Raji (cell line): ENCODE results near the gene PCBP3.

ENCODE experiments used
- POLR2A ChIP-seq: IDR thresholded peaks from 2 replicates; pipeline ENCODE4 v1.6.1; 2011; ENCODE audit warnings: low read depth, low read length, control low read depth; ENCODE audit not compliant: insufficient read depth

The PCBP3 gene

DNA sequence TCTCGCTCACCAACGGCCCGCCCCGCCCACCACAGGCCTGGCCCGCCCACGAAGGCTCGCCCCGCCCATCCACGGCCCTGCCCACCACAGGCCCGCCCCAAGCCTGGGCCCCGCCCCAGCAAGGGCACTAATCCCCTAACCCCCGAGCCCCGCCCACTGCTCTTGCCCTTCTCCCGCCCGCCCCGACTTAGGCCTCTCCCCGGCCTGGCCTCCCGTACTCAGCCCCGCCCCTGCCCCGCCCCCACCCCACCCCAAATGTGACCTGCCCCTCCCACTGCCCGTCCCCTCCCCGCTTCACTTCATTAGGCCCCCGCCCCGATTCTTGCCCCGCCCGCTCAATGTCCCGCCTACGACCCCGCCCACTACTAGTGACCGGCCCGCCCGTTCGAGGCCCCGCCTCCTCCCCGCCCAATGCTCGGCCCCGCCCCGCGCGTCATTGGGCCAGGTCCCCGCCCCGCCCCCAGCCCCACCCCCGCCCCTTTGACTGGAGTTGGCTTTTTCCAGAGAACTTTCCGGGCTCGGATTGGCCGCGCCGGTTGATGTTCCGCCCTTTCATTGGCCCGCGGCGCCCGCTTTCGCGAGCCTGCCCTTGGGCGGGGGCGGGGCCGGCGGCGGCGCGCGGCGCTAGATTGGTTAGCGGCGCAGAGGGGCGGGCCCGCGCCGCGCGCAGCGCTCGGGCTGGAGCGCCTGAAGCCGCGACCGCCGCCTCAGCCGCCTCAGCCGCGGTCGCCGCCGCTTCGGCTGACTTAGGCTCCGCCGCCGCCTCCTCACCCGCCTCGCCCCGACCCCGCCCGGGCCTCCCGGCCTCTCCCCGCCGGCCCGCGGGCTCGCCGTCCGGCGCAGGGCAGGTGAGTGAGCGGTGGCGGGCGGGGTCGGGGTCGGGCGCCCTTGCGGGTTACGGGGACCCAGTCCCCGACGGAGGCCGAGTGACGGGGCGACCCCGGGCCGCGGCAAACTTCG, at the start of gene PCBP3:
Gene PCBP3 (plus strand): TSS at position 705 of the 960 bp plus-strand sequence. CDS start 206,361 bp downstream, outside the sequence.
- TF ChIP-seq POLR2A = no peak

DNA sequence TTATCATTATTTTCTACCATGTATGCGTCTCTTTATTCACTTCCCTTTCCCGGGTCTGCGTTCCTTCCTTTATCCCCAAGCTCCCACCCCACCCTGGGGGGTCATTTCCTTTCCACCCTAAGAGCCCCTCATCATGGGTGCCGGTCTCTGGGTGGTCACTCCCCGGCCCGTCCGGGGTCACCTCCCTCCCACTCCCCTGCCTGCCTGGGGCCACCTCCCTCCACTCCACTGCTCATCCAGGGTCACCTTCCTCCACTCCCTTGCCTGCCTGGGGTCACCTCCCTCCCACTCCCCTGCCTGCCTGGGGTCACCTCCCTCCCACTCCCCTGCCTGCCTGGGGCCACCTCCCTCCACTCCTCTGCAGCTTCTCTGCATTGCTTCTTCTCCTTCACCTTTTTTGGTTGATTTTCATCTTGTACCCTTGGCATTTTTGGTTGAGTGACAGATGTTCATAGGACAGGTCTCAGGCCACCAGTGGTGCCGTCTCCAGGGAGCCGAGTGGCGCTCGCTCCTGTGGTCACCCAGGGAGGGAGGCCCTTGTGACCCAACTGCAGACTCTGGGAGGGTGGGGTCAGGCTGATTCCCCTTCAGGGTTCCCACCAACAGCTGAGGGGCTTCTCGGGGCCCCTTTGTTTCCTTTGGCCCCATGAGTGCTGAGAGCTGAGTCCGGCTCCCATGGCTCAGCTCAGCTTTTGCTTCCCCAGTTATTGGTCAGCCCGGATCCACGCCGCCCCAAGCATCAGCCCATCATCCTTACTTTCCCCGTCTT, 48.6 kb upstream of the PCBP3 start:
- no peak for TF ChIP-seq POLR2A

DNA sequence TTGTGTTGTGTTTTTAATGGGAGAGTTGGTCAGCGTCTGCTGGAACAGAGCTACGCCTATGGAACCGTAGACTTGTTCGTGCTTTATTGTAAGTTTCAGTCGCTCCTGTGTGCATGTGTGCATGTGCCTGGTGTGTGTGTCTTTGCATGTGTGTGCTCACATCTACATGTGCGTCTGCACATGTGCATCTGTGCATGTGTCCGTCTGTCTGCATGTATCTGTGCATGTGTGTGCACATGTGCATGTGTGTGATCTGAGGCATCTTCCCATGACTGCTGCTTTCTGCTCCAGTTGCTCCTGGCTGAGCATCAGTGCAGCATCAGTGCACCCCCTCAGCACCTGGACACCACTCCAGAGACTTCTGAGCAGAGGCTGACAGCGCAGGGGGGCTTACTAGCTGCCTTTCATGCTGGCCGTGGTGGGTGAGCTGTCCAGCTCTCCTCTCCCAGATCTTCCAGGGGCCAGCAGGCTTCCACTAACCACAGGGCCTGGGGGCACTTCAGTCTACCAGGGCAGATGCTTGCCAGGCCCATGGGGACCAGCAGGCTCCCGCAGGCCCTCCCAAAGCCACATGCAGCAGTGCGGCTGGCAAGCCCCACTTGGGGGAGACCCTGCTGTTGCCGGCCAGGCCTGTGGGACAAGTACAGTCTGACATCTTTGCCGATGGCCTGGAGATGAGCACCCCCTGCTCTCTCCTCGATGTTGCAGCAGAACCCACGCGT, 47.8 kb upstream of the PCBP3 start:
- no peak for TF ChIP-seq POLR2A

DNA sequence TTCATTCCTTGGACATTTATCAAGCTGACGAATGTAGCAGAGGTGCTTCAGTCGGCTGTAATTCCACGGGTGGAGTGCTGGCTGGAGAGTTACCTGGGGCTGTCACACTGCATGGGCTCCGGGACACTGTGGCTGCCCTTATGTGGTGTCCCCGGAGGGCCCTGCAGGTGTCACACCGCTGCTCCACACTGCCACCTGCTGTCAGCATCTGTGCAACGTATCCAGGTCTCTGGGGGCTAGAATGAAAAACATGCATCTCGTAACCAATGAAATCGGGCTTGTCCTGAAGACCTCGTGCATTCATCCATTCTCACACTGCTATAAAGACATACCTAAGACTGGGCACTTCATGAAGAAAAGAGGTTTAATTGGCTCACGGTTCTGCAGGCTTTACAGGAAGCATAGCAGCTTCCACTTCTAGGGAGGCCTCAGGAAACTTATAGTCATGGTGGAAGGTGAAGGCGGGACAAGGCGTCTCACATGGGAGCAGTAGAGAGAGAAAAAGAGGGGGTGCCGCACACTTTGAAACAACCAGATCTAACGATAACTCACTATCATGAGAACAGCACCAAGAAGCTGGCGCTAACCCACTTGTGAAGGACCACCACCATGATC, 46.7 kb upstream of the PCBP3 start:
- TF ChIP-seq POLR2A = no peak

DNA sequence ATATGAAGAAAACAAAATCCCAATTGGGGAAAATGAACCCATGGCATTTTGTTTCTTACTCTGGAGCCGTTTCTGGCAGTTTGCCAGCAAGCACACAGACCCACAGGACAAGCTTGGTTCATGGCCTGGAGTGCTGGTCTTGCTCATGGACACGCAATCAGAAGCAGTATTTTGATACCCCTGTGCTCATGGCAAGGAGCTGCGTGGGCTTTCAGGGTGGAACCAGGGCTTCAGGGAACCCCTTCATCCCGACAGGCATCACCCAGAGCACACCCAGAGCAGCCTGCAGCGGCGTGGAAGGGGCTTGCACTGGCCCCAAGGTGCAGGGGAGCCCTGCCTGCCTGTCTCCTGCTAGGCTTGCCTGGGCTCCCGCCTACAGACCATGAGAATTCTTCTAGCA, 45.4 kb upstream of the PCBP3 start:
- no peak for TF ChIP-seq POLR2A

DNA sequence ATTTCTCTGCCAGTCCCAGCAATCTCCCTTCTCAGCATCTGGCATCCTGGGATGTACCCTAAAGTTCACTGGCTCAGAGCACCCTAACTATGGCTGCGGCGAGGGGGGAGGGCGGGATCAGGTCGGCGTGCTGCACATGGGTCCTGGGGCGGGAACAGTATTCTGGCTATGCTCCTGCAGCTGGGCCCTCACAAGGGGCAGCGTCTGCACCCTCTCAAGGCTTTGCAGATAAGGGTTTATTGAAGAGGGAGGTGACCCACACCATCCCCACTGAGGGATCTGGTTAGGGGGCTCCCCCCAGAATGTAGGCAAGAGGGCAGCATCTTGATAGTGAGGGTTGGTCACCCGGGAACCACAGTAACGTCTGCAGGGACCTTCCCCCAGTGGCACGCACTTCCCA, 44.9 kb upstream of the PCBP3 start:
- no peak for TF ChIP-seq POLR2A

DNA sequence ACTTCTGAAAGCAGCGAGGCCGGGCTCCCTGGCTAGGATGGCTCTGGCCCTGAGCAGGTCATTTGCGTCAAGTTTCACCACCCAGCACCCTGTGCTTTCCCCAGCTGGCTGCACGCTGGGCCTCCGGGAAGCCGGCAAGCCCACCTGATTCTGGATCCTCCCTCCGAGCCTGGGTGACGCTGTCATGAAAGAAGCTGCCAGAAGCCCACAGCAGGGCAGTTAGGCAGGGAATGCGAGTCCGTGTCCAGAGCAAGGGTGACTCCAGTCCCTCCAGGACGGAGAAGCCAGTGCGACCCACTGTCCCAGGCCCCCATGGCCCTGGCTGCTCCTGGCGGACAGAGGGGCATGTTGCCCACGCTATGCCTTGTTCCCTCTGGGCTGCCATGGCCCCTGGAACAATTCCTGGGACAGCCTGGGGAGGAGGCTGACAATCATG, 44.4 kb upstream of the PCBP3 start:
- no peak for TF ChIP-seq POLR2A

DNA sequence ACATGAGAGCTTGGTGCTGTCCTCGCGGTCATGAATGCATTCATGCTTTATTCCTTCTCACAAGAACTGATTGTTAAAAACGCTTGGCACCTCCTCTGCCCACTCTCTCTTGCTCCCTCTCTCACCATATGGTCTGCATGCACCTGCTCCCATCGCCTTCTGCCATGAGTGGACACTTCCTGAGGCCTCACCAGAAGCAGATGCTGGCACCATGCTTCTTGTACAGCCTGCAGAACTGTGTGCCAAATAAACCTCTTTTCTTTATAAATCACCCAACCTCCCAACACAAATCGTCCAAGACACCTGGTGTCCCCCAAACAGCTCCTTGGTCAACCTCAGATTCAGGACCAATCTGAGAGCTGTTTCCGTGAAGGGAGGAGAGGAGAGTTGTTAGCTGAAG, 43.3 kb upstream of the PCBP3 start:
- no peak for TF ChIP-seq POLR2A

DNA sequence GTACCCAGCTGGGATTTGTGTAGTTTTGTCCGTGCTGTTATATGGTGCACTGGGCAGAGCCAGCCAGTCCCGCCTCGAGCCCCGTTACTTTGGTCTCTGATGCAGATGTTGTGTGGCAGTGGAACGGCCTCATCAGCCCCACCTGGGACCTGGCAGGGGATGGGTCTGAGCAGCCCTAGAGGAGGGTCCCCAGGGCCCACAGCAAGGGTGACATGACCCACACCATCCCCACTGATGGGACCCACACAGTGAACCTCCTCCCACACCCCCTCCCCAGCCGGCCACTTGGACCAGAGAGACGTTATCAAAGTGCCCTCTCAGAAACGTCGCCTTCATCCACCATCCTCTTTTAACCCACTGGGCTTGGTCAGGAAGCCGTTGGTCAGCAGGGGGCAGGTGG, 42.0 kb upstream of the PCBP3 start:
- TF ChIP-seq POLR2A = no peak

DNA sequence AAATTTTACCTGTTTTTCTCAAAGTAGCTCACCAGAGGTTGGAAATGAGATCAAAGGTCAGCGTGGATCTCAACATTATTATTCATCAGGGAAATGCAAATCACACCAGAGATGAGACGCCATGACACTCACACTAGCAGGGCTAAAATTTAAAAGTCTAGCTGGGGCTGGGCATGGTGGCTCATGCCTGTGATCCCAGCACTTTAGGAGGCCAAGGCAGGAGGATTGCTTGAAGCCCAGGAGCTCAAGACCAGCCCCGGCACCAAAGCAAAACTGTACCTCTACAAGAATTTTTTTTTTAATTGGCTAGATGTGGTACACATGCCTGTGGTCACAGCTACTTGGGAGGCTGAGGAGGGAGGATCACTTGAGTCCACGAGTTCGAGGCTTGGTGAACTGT, 41.4 kb upstream of the PCBP3 start:
- TF ChIP-seq POLR2A = no peak

DNA sequence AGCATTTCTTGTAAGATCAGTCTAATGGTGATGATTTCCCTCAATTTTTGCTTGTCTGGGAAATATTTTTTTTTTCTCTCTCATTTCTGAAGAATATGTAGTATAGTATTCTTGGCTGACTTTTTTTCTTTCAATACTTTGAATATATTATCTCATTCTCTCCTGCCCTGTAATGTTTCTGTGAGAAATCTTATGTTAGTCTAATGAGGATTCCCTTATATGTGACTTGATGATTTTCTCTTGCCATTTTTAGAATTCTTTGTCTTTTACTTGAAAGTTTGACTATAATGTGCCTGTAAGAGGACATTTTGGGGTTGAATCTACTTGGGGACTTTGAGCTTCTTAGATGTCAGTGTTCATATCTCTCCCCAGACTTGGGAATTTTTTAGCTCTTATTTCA, 40.0 kb upstream of the PCBP3 start:
- TF ChIP-seq POLR2A = no peak

DNA sequence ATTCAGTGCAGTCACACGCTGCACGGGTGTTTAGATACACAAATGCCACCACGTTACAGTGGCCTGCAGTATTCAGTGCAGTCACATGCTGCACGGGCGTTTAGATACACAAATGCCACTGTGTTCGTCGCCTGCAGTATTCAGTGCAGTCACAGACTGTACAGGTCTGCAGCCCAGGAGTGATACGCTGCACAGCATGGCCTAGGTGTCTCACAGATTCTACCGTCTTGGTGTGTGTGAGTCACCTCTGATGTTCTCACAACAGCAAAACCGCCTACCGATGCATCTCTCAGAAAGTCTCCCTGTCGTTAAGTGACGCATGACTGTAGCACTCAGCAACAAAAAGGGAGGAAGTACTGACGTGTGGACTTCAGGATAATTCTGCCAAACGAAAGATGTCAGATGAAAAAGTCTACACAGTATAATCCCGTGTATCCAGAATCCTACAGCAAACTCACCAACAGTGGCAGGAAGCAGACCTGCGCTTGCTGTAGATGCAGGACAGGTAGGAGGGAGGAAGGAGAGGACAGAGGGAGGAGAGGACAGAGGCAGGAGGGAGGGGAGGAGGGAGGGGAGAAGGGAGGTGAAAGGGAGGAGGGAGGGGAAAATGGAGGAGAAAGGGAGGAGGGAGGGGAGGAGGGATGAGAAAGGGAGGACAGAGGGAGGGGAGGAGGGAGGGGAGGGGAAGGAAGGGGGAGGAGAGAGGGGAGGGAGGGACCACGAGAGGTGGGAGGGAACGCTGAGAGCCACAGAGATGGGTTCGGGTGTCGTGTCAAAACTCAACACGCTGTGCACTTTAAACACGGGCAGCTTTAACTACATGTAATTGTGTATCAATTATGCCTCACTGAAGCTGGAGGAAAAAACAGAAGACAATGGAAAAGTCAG, 36.3 kb upstream of the PCBP3 start:
- no peak for TF ChIP-seq POLR2A

DNA sequence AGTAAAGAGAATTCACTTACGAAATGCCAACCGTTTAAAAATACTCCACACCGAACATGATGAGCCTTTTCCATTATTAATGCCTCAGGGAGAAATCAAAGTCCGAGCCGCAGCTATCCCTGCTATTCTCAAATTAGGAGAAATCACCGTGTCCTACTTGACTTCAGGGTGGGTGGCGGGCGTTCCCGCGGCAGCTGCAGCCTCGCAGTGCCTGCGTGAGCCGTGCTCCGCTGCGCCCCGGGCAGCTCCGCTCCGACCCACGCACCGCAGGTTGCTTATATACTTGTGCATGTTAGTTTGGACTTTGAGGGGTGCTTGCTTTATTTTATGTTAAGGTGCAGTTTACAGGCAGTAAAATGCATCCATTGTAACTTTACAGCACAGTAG, 35.6 kb upstream of the PCBP3 start:
- no peak for TF ChIP-seq POLR2A

DNA sequence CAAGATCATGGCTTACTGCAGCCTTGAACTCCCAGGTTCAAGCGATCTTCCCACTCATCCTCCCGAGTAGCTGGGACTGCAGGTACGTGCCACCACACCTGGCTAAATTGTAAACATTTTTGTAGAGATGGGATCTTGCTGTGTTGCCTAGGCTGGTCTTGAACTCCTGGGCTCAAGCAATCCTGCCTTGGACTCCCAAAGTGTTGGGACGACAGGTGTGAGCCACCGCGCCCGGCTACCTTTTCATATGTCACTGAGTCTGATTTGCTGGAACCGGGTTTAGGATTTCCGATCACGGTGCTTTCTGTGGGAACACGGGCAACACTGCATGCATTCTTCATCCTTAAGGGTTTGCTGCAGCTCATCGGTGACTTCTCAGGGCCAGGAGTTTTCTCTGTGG, 32.2 kb upstream of the PCBP3 start:
- TF ChIP-seq POLR2A = no peak

DNA sequence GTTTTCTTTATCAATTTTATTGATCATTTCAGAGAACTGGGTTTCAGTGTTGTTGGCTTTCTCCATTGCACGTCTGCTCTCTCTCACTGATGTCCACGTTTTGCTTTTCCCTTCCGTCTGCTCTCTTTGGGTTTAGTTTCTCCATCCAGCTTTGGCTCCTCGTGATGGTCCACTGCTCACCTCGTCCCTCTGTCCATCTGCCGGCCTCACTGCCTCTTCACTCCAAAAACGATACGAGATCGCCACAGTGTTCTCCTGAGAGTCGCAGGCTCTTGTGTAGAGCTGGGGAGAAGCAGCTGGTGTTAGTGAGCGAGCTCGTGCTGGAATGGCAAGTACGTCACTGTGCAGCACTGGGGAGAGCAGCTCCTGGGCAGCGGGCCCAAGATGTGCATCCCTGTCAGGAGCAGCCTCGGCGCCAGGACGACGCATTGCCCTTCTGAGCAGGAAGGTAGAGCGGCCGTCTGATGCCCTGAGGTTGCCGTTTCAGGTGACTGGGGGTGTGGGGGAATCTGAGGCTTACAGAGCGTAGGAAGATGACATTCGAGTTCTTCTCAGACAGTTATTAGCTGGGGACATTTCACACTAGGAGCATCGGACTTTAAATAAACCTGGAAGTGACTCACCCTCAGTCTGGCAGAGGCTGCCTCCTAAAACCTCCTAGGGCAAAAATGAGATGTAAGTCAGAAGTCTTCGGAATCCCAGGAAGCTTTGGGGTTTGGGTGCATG, 31.4 kb upstream of the PCBP3 start:
- no peak for TF ChIP-seq POLR2A
